Omental fat pad (tissue), 4 donors: ENCODE measurements around the gene RAPH1. TPM values are rescaled to one million over a fixed set of nuclear protein-coding genes. Genes with fewer than 3 reads are reported as not detected.
"Not testable (repeated sequence)": the region's sequence is repeated elsewhere in the genome, so short reads cannot be mapped to it uniquely, and the experiment has no call there.

Experiments used
- ATAC-seq: fragments of 150-250 bp; one replicate; pipeline ENCODE4 v1.9.1; 2016; ENCODE audit warnings: mild to moderate bottlenecking, moderate library complexity; ENCODE audit not compliant: low FRiP score
- DNase-seq: peaks from one replicate; pipeline ENCODE4 v3.0.0-alpha.2; 2019; ENCODE audit warnings: low spot score
- total RNA-seq, 4 donors: library from RNA; depleted of rRNA; stranded (reverse); fragments of >200 nt; gene quantifications; one replicate each; pipeline ENCODE4 v1.1.0, GENCODE V29; 2016
- TF ChIP-seq, protein P1 (sequence below), 3 donors: fragments of 450-650 bp; IDR thresholded peaks; one replicate each; pipeline ENCODE4 v1.5.1; 2016 to 2017; ENCODE audit warnings: antibody characterized with exemption in 3 of 3, mild to moderate bottlenecking in 3 of 3, moderate library complexity in 2 of 3

Gene RAPH1
- total RNA-seq, 4 donors from 2014 or later = 38.1 to 86.1 (median 65.6) TPM

- ATAC-seq = no peak
- TF ChIP-seq, protein P1, sequence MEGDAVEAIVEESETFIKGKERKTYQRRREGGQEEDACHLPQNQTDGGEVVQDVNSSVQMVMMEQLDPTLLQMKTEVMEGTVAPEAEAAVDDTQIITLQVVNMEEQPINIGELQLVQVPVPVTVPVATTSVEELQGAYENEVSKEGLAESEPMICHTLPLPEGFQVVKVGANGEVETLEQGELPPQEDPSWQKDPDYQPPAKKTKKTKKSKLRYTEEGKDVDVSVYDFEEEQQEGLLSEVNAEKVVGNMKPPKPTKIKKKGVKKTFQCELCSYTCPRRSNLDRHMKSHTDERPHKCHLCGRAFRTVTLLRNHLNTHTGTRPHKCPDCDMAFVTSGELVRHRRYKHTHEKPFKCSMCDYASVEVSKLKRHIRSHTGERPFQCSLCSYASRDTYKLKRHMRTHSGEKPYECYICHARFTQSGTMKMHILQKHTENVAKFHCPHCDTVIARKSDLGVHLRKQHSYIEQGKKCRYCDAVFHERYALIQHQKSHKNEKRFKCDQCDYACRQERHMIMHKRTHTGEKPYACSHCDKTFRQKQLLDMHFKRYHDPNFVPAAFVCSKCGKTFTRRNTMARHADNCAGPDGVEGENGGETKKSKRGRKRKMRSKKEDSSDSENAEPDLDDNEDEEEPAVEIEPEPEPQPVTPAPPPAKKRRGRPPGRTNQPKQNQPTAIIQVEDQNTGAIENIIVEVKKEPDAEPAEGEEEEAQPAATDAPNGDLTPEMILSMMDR (IDR thresholded peaks at IDR 0.05) = no peak
- DNase-seq = no peak
Measured at GRCh38 chr2:203379156-203379555, 155.9 kb downstream of the RAPH1 start.

GRCh38 chr2:203376173-203376572 is 158.9 kb downstream of the RAPH1 start:
- DNase-seq = no peak
- TF ChIP-seq, protein P1 (IDR thresholded peaks at IDR 0.05) = no peak
- no peak for ATAC-seq

GRCh38 chr2:203372706-203373105 is 162.4 kb downstream of the RAPH1 start:
- not testable (repeated sequence) for ATAC-seq, DNase-seq

- no peak for DNase-seq
- TF ChIP-seq, protein P1 (IDR thresholded peaks at IDR 0.05) = no peak
- ATAC-seq = no peak
Measured at GRCh38 chr2:203366639-203367466, 168.2 kb downstream of the RAPH1 start.

DNA sequence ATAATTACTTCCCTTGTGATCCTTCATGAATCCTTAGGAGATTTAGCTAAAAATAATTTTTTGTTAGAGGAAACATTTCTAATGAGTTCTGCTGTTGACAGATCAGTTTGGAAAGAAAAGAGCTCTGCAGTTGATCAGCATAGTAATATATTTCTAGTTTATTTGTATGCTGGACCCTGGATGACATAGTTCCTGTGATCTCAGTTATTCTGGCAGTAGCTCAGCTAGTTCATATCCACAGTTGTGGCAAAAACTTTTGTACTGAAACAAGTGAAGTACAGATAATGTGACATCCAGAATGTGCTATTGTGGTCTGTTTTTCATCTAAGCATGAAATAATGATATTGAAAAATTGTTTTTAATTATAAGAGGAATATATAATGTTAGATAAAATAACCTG is 173.2 kb downstream of the RAPH1 start:
- TF ChIP-seq, protein P1 (IDR thresholded peaks at IDR 0.05) = no peak
- DNase-seq = no peak
- no peak for ATAC-seq

DNA sequence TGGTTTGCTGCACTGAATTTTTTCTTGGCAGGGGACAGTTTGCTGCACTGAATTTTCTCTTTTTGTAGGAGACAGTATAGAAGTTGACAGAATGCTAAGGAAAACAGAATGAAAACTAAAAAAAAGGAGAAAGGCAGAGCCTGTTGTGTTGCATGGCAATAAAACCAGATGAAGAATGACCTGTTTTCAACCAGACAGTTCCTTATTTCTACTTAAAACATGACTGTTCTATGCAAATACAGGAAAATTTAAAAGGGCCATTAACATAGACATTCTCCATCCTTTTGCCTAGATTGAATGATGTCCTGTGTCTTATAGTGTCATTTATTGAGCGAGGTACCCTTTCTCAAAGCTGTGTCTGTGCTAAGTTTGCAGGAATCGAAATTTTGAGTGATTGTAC is 173.6 kb downstream of the RAPH1 start:
- DNase-seq (no peak), ATAC-seq (no peak)
- TF ChIP-seq, protein P1 (IDR thresholded peaks at IDR 0.05) = no peak

DNA sequence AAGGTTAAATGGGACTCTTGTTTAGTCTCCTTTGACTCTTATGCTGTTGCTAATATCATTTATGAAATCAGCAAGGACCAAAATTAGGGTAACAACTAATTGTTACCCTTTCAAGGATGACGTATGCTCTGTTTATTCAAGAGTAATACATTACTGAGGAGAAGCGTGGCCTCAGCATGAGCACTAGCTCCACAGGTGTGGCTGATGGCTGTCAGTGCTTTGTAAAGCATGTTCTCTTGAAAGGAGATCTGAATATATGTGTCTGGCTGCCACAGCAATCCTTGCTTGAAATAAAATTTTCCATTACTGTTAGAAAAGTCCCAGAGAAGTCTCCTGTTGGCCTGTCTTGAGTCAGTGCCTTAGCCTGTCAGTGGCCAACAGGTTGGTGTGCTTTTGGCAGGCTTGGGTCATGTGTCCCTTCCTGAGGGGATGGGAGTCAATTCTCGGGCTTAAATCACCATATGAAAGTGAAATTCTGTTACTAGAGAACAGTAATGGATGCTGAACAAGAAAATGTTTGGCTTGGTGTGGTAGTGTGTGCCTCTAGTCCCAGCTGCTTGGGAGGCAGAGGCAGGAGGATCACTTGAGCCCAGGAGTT is 174.2 kb downstream of the RAPH1 start:
- ATAC-seq = no peak
- DNase-seq = no peak
- TF ChIP-seq, protein P1 (IDR thresholded peaks at IDR 0.05) = no peak
